HFF-Myc (cell line): Measurements from ENCODE around the gene POC1A.

Experiments
- DNase-seq: peaks from one replicate; pipeline ENCODE4 v3.0.0-alpha.2; 2011; ENCODE audit warnings: low read depth; ENCODE audit errors: extremely low read depth
- H3K4me3 ChIP-seq: replicated peaks from 2 replicates; pipeline ENCODE4 v1.5.1; 2011; ENCODE audit warnings: low read depth, mild to moderate bottlenecking, control low read depth, low read length
- TF ChIP-seq, protein P1 (sequence below): IDR thresholded peaks from 2 replicates; pipeline ENCODE4 v1.5.1; 2012; ENCODE audit warnings: mild to moderate bottlenecking, low read depth, low read length, control low read depth; ENCODE audit errors: missing control alignments

POC1A gene

DNA sequence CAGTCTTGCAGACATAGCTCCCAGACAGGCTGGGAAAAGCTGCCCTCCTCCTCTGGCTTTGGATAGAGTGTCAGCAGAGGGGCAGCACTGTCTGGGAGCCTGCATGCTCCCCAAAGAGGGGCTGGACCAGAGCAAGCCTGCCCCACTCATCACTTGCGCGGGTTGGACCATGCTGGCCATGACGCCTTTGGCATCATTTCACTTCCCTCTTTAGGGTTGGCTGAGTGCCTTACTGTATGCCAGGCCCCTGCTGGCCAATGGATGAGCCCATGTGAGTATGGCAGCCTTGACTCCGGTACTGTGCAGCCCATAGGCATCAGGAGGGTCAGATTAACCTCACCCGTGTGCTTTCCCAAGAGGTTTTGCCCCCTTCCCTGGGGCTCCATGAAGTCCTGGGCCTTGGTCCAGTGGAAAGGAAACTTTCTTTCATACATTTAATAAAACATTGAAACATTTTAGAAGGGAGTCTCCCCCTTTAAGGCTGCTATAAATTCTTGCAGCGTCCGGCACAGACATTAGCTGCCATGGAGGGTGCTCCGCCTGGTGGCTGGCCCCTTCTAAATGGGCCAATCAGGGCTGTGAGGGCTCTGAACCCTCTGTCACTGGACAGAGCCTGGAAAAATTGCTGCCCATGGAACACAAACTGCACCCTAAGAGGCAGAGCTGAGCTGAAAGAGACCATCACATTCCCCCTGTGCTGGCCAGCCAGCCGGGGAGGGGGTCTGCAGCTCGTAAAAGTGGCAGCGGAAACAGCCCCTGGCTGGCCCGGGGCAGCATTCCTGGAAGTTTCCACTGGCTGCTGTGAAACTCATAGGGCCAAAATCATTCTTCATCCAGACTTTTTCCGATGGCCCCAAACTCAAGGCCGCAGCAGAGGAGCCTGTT lies 77.1 kb downstream of the POC1A start:
- TF ChIP-seq, protein P1, sequence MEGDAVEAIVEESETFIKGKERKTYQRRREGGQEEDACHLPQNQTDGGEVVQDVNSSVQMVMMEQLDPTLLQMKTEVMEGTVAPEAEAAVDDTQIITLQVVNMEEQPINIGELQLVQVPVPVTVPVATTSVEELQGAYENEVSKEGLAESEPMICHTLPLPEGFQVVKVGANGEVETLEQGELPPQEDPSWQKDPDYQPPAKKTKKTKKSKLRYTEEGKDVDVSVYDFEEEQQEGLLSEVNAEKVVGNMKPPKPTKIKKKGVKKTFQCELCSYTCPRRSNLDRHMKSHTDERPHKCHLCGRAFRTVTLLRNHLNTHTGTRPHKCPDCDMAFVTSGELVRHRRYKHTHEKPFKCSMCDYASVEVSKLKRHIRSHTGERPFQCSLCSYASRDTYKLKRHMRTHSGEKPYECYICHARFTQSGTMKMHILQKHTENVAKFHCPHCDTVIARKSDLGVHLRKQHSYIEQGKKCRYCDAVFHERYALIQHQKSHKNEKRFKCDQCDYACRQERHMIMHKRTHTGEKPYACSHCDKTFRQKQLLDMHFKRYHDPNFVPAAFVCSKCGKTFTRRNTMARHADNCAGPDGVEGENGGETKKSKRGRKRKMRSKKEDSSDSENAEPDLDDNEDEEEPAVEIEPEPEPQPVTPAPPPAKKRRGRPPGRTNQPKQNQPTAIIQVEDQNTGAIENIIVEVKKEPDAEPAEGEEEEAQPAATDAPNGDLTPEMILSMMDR, result no peak
- no peak for DNase-seq
- no peak overlapping the region for H3K4me3 ChIP-seq

DNA sequence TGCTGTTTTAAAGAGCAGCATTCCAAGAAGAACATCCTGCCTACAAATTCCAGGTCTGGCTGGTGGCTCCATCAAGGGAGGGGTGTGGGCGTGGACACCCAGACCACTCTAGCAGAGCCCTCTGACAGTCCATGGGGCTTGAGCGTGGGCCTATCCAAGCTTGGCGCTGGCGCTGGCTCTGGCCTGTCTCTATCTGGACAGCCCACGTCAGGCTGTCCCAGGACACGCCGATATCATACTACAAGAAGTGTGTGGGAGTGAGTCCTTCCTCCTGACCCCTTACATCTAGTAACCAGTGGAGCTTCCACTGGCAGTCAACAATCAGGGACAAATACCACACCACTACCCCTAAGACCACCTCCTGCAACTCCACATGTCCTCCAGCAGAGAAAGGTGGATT lies 80.7 kb downstream of the POC1A start:
- no peak overlapping the region for H3K4me3 ChIP-seq
- TF ChIP-seq, protein P1, result no peak
- DNase-seq, result no peak

DNA sequence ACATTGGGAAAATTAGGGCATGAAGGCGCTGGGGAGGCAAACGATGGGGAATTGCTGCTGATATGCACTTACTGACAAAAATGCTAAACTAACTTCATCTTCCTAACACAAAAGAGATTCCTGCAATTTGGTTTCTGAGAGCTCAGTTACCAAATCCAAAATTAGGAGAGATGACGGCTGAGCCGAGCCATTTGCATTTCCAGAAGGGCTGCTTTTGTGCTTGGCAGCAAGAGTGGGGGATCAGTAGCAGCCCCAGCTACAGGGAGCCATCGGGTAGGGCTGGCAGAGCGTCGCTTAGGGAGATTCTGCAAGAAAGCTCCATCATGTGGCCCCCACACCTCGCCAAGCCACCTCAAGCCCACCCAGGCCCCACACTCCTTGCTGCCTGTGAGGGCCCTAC lies 81.8 kb downstream of the POC1A start:
- no peak overlapping the region for H3K4me3 ChIP-seq
- TF ChIP-seq, protein P1, result no peak
- DNase-seq, result no peak

DNA sequence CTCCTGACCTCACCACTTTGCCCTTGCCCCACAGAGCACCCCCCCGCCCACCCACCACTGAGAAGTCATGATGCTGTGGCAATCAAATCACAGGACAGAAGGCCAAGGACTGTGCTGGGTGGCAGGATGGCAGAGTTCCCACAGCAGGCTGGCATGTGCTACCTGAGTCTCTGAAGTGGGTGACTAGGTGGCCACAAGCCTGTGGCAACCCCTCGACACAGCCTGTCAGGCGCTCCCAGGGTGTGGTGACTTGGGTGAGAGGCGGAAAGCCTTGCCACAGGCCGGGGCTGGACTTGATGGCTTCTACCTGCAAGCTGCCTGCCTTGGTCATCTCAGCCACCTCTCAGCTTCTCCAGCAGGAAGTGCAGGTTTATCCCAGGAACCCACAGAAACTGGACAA lies 82.2 kb downstream of the POC1A start:
- TF ChIP-seq, protein P1, result no peak
- no peak overlapping the region for H3K4me3 ChIP-seq
- no peak for DNase-seq

DNA sequence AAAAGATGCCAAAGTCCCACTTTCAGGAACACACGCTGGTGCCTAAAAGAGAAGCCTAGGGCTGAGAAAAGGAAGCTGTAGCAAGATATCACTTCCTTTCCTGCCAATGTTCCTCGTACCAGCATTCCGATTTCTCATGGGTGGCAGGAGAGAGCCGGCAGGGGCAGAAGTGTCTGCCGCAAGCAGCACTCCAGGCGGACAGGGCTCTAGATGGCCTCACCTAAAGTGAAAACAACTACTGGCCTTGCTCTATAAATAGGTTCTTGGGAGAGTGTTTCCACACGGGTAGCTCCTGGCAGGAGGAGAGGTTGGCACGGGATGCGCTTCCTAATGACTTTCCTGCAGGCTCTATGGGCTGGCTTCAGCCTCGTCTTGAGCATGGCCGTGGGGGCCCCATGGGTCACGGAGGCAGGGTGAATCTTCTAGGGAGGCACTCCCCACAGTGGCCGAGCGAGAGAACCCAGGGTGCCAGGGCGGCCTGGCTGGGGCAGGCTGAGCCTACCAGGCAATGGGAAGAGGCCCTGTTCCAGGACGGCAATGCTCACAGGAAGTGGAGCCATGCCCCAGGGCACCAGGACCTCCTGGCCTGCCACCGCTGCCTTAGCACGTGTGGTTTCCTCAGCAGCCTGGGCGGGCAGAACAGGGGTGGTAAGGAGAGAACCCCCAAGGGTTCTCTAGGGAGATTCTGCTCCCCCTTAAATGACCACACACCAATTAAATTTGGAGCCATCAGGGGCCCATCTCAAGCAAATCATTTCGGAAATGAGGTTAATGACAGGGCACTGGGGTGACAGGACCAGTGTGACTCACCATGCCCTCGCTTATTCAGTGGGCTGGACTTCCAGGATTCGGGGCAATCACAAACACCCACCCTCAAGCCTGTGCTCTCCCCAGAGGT lies 83.2 kb downstream of the POC1A start:
- TF ChIP-seq, protein P1, result no peak
- no peak for DNase-seq
- H3K4me3 ChIP-seq, result no peak overlapping the region

DNA sequence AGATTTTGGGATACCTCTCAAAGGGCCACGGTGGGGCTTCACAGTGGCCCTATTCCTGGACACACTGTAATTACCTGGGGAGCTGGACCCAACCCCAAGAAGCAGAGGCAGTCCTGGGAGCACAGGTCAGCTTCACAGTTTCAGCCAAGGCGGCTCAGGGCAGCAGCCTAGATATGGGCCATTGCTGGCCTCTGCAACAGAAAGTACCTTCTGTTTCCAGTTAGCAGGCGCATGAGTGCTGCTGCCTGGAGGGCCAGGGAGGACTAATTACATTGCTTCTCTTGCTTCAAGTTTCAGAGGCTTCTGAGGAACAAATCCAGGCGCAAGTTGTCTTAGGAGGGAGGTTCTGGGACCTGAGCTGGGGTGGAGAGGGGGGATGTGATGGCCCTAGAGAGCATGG lies 84.4 kb downstream of the POC1A start:
- DNase-seq, result no peak
- H3K4me3 ChIP-seq, result no peak overlapping the region
- TF ChIP-seq, protein P1, result no peak
